SW480 (cell line): Measurements from ENCODE around the gene PAFAH1B1.
"Not testable (repeated sequence)": the region's sequence is repeated elsewhere in the genome, so short reads cannot be mapped to it uniquely, and the experiment has no call there.

Source experiments
- DNase-seq: peaks from one replicate; pipeline ENCODE4 v3.0.0-alpha.2; 2016; ENCODE audit warnings: low spot score

The PAFAH1B1 gene

GRCh38 chr17:2635675-2636074 lies 42.2 kb downstream of the PAFAH1B1 start:
- DNase-seq = no peak

GRCh38 chr17:2636169-2636930 lies 42.9 kb downstream of the PAFAH1B1 start:
- no peak for DNase-seq

- DNase-seq = no peak
Observed at GRCh38 chr17:2637422-2637821, 44.0 kb downstream of the PAFAH1B1 start.

GRCh38 chr17:2644971-2645370 lies 51.5 kb downstream of the PAFAH1B1 start:
- DNase-seq = no peak

GRCh38 chr17:2647957-2648356 lies 54.5 kb downstream of the PAFAH1B1 start:
- no peak for DNase-seq

GRCh38 chr17:2649191-2649590 lies 55.7 kb downstream of the PAFAH1B1 start:
- DNase-seq = no peak

GRCh38 chr17:2652911-2653310 lies 59.5 kb downstream of the PAFAH1B1 start:
- not testable (repeated sequence) for DNase-seq

GRCh38 chr17:2655546-2655945 lies 62.1 kb downstream of the PAFAH1B1 start:
- no peak for DNase-seq

GRCh38 chr17:2656283-2656682 lies 62.8 kb downstream of the PAFAH1B1 start:
- no peak for DNase-seq

GRCh38 chr17:2659337-2659736 lies 65.9 kb downstream of the PAFAH1B1 start:
- DNase-seq = not testable (repeated sequence)

GRCh38 chr17:2660410-2660809 lies 67.0 kb downstream of the PAFAH1B1 start:
- not testable (repeated sequence) for DNase-seq

GRCh38 chr17:2672026-2672425 lies 78.6 kb downstream of the PAFAH1B1 start:
- no peak for DNase-seq

- not testable (repeated sequence) for DNase-seq
Observed at GRCh38 chr17:2679247-2679646, 85.8 kb downstream of the PAFAH1B1 start.

- DNase-seq = no peak
Observed at GRCh38 chr17:2680961-2681360, 87.5 kb downstream of the PAFAH1B1 start.

- no peak for DNase-seq
Observed at GRCh38 chr17:2681650-2682049, 88.2 kb downstream of the PAFAH1B1 start.

- DNase-seq = no peak
Observed at GRCh38 chr17:2682176-2682938, 88.9 kb downstream of the PAFAH1B1 start.

GRCh38 chr17:2683912-2684311 lies 90.5 kb downstream of the PAFAH1B1 start:
- DNase-seq = no peak

GRCh38 chr17:2684549-2684948 lies 91.1 kb downstream of the PAFAH1B1 start:
- DNase-seq = no peak

GRCh38 chr17:2685696-2686095 lies 92.2 kb downstream of the PAFAH1B1 start:
- no peak for DNase-seq

GRCh38 chr17:2687074-2687418 lies 93.6 kb downstream of the PAFAH1B1 start:
- DNase-seq = no peak

- DNase-seq = peak; percentile 14
Observed at GRCh38 chr17:2688351-2689342, 95.2 kb downstream of the PAFAH1B1 start.
